WTC11 (cell line): ENCODE data around the gene LRP11. TPM values are rescaled to one million over a fixed set of nuclear protein-coding genes. Genes with fewer than 3 reads are reported as not detected.

ENCODE experiments used
- ATAC-seq: fragments of 200-7000 bp; cut with Tn5 transposase; 2 replicates; pipeline ENCODE4 v1.10.0; 2021; ENCODE audit warnings: mild to moderate bottlenecking, moderate library complexity
- CTCF ChIA-PET: fragments of 300-600 bp; sonication (Branson Sonifier 250); formaldehyde crosslinking; loops from one replicate; lab custom pipeline; 2021; ENCODE audit warnings: antibody characterized with exemption; lab: Charles Lee
- POLR2A ChIA-PET: fragments of 350-600 bp; sonication (Branson Sonifier 250); formaldehyde crosslinking; loops from one replicate; lab custom pipeline; 2021; ENCODE audit warnings: antibody characterized with exemption; lab: Charles Lee
- DNase-seq: peaks from one replicate; pipeline ENCODE4 v3.0.0; 2021; ENCODE audit warnings: low spot score
- H3K27ac Mint-ChIP-seq: 2 replicates; pipeline ENCODE4 v1.8.0; 2021; ENCODE audit warnings: mixed read lengths
- H3K27me3 Mint-ChIP-seq: 2 replicates; pipeline ENCODE4 v1.8.0; 2021; ENCODE audit warnings: low read depth, mild to moderate bottlenecking, moderate library complexity, mixed read lengths
- H3K36me3 Mint-ChIP-seq: 2 replicates; pipeline ENCODE4 v1.8.0; 2021; ENCODE audit warnings: mixed read lengths
- H3K4me1 Mint-ChIP-seq: 2 replicates; pipeline ENCODE4 v1.8.0; 2022; ENCODE audit warnings: mixed read lengths
- H3K4me3 Mint-ChIP-seq: 2 replicates; pipeline ENCODE4 v1.8.0; 2021; ENCODE audit warnings: mild to moderate bottlenecking, moderate library complexity, mixed read lengths
- H3K9me3 Mint-ChIP-seq: 2 replicates; pipeline ENCODE4 v1.8.0; 2021; ENCODE audit warnings: mixed read lengths
- CTCF ChIP-seq: fragments of 200-600 bp; IDR thresholded peaks from 2 replicates; pipeline ENCODE4 v1.8.0; 2022; ENCODE audit warnings: antibody characterized with exemption
- E2F1 ChIP-seq: sonication (generic); formaldehyde crosslinking; IDR thresholded peaks from 2 replicates; pipeline ENCODE4 v1.8.0; 2022; ENCODE audit warnings: mild to moderate bottlenecking, missing genetic modification reagents
- ELF4 ChIP-seq: sonication (generic); formaldehyde crosslinking; IDR thresholded peaks from 2 replicates; pipeline ENCODE4 v1.8.1; 2022; ENCODE audit warnings: low read depth, mild to moderate bottlenecking, moderate library complexity, missing genetic modification reagents
- FOXJ3 ChIP-seq: sonication (generic); formaldehyde crosslinking; IDR thresholded peaks from 2 replicates; pipeline ENCODE4 v1.9.0; 2021; ENCODE audit warnings: missing genetic modification reagents, mild to moderate bottlenecking, borderline replicate concordance
- FOXK1 ChIP-seq: sonication (generic); formaldehyde crosslinking; IDR thresholded peaks from 2 replicates; pipeline ENCODE4 v1.8.0; 2022; ENCODE audit warnings: mild to moderate bottlenecking, moderate library complexity, missing genetic modification reagents
- FOXP1 ChIP-seq: sonication (generic); formaldehyde crosslinking; IDR thresholded peaks from 2 replicates; pipeline ENCODE4 v1.8.0; 2022; ENCODE audit warnings: missing genetic modification reagents, mild to moderate bottlenecking, moderate library complexity, borderline replicate concordance
- GABPB1 ChIP-seq: sonication (generic); formaldehyde crosslinking; IDR thresholded peaks from 2 replicates; pipeline ENCODE4 v1.8.1; 2023; ENCODE audit warnings: mild to moderate bottlenecking, missing genetic modification reagents
- HMGXB4 ChIP-seq: sonication (generic); formaldehyde crosslinking; IDR thresholded peaks from 2 replicates; pipeline ENCODE4 v1.8.1; 2023; ENCODE audit warnings: mild to moderate bottlenecking, moderate library complexity, missing genetic modification reagents
- IRF1 ChIP-seq: sonication (generic); formaldehyde crosslinking; IDR thresholded peaks from 2 replicates; pipeline ENCODE4 v1.8.0; 2023; ENCODE audit warnings: missing genetic modification reagents
- NFE2L1 ChIP-seq: sonication (generic); formaldehyde crosslinking; IDR thresholded peaks from 2 replicates; pipeline ENCODE4 v1.8.1; 2023; ENCODE audit warnings: missing genetic modification reagents
- NFYB ChIP-seq: sonication (generic); formaldehyde crosslinking; conservative IDR thresholded peaks from 2 replicates; pipeline ENCODE4 v1.8.0; 2022; ENCODE audit warnings: low read depth, missing genetic modification reagents
- OVOL2 ChIP-seq: fragments of 250-450 bp; sonication (Bioruptor Pico); IDR thresholded peaks from 2 replicates; pipeline ENCODE4 v1.9.0; 2021; ENCODE audit warnings: mild to moderate bottlenecking, borderline replicate concordance
- SMAD4 ChIP-seq: sonication (generic); formaldehyde crosslinking; IDR thresholded peaks from 2 replicates; pipeline ENCODE4 v1.8.0; 2022; ENCODE audit warnings: mild to moderate bottlenecking, missing genetic modification reagents
- SOX15 ChIP-seq: fragments of 250-450 bp; sonication (Bioruptor Pico); IDR thresholded peaks from 2 replicates; pipeline ENCODE4 v1.9.0; 2021; ENCODE audit warnings: mild to moderate bottlenecking
- TP53 ChIP-seq: sonication (generic); formaldehyde crosslinking; IDR thresholded peaks from 2 replicates; pipeline ENCODE4 v1.8.1; 2023; ENCODE audit warnings: mild to moderate bottlenecking, missing genetic modification reagents
- USF2 ChIP-seq: sonication (generic); formaldehyde crosslinking; IDR thresholded peaks from 2 replicates; pipeline ENCODE4 v1.8.1; 2023; ENCODE audit warnings: mild to moderate bottlenecking, missing genetic modification reagents, moderate library complexity
- ZBTB21 ChIP-seq: sonication (generic); formaldehyde crosslinking; IDR thresholded peaks from 2 replicates; pipeline ENCODE4 v1.8.1; 2023; ENCODE audit warnings: mild to moderate bottlenecking, missing genetic modification reagents, borderline replicate concordance
- ZNF219 ChIP-seq: sonication (generic); formaldehyde crosslinking; IDR thresholded peaks from 2 replicates; pipeline ENCODE4 v1.8.0; 2023; ENCODE audit warnings: missing genetic modification reagents, mild to moderate bottlenecking, borderline replicate concordance
- ZNF425 ChIP-seq: fragments of 250-450 bp; sonication (Bioruptor Pico); conservative IDR thresholded peaks from 2 replicates; pipeline ENCODE4 v1.9.0; 2021; ENCODE audit warnings: mild to moderate bottlenecking
- total RNA-seq: library from RNA; stranded (reverse); gene quantifications from 3 replicates; pipeline ENCODE4 v1.2.3, GENCODE V29; 2021

LRP11 gene
- total RNA-seq, 1 experiment from 2014 or later, result 19.8 TPM

GRCh38 chr6:149825292-149825691 is 38.9 kb downstream of the LRP11 start (continued):
- TF ChIP-seq ZNF425 (CRISPR knock-in tag) (no peak), FOXP1 (CRISPR knock-in tag) (no peak), FOXJ3 (no peak), IRF1 (CRISPR knock-in tag) (no peak), NFYB (CRISPR knock-in tag) (no peak)
- TF ChIP-seq, all 79 proteins: peak for 0

GRCh38 chr6:149823013-149823412 is 41.1 kb downstream of the LRP11 start:
- DNase-seq (no peak), ATAC-seq (no peak)
- no peaks in the 10 kb centered on the region for H3K9me3 Mint-ChIP-seq
- H3K4me3 Mint-ChIP-seq, result no peak overlapping the region
- no peak overlapping the region for H3K27ac Mint-ChIP-seq
- CTCF ChIA-PET, result interaction anchor here (1.2 to 1.3 kb wide), 2 partner anchors 11 to 104 kb away, joined by 3 to 5 read pairs; no protein-coding TSS in a partner anchor
- POLR2A ChIA-PET, result no interaction called here
- TF ChIP-seq E2F1 (CRISPR knock-in tag) (no peak), HMGXB4 (CRISPR knock-in tag) (no peak), TP53 (no peak), ZBTB21 (CRISPR knock-in tag) (no peak), FOXK1 (CRISPR knock-in tag) (no peak), CTCF (no peak), USF2 (no peak)
- no peaks in the 10 kb centered on the region for H3K27me3 Mint-ChIP-seq
- H3K4me1 Mint-ChIP-seq, result no peaks in the 10 kb centered on the region
- no peaks in the 10 kb centered on the region for H3K36me3 Mint-ChIP-seq

- Mint-ChIP-seq H3K36me3 (no peaks in the 10 kb centered on the region), H3K27ac (no peak overlapping the region)
- CTCF ChIA-PET, result interaction anchor here (1.5 kb wide), 1 partner anchor 19 kb away, joined by 3 read pairs; no protein-coding TSS in a partner anchor
- TF ChIP-seq ELF4 (CRISPR knock-in tag), result no peak
- TF ChIP-seq ZNF219 (CRISPR knock-in tag), result no peak
- TF ChIP-seq CTCF, result no peak
- no peak for TF ChIP-seq GABPB1 (CRISPR knock-in tag)
- no peak for TF ChIP-seq SOX15 (CRISPR knock-in tag)
- TF ChIP-seq SMAD4 (CRISPR knock-in tag), result no peak
- no peak for TF ChIP-seq HMGXB4 (CRISPR knock-in tag)
- no peak for TF ChIP-seq NFE2L1 (CRISPR knock-in tag)
- no peak for TF ChIP-seq OVOL2 (CRISPR knock-in tag)
Measured at GRCh38 chr6:149821492-149821891, 42.7 kb downstream of the LRP11 start.

More at GRCh38 chr6:149821492-149821891, 42.7 kb downstream of the LRP11 start:
- Mint-ChIP-seq H3K27me3 (no peaks in the 10 kb centered on the region), H3K4me1 (no peaks in the 10 kb centered on the region), H3K9me3 (no peaks in the 10 kb centered on the region), H3K4me3 (no peak overlapping the region)
- ATAC-seq, result no peak
- POLR2A ChIA-PET, result no interaction called here
- no peak for DNase-seq
